AG04450 (cell line): Measurements from ENCODE around the gene YOD1. TPM values are rescaled to one million over a fixed set of nuclear protein-coding genes. Genes with fewer than 3 reads are reported as not detected.
"Not testable (repeated sequence)": the region's sequence is repeated elsewhere in the genome, so short reads cannot be mapped to it uniquely, and the experiment has no call there.

Experiments used
- CTCF ChIA-PET: fragments of 300-600, 350-600 bp; formaldehyde crosslinking; extraction: SDS; loops from one replicate; lab custom pipeline; 2022; ENCODE audit warnings: antibody characterized with exemption, inconsistent platforms; lab: Charles Lee
- POLR2A ChIA-PET: fragments of 350-600 bp; formaldehyde crosslinking; extraction: SDS; loops from one replicate; lab custom pipeline; 2021; ENCODE audit warnings: antibody characterized with exemption, inconsistent platforms; lab: Yijun Ruan, JAX
- DNase-seq: peaks from one replicate; pipeline ENCODE4 v3.0.0-alpha.2; 2011; ENCODE audit warnings: low read depth, low spot score
- H3K27ac ChIP-seq: one replicate; pipeline ENCODE4 v1.5.1; 2012; ENCODE audit warnings: low read depth, low read length, control low read depth
- H3K27me3 ChIP-seq: one replicate; pipeline ENCODE4 v1.6.0; 2012; ENCODE audit warnings: low read length; ENCODE audit not compliant: control insufficient read depth, insufficient read depth
- H3K4me3 ChIP-seq: 2 replicates; pipeline ENCODE4 v1.5.1; 2011; ENCODE audit warnings: mild to moderate bottlenecking, low read depth, low read length, control low read depth
- H3K9me3 ChIP-seq: 2 replicates; pipeline ENCODE4 v1.5.1; 2012; ENCODE audit warnings: low read length; ENCODE audit not compliant: control insufficient read depth, insufficient read depth
- CTCF ChIP-seq: IDR thresholded peaks from 2 replicates; pipeline ENCODE4 v1.5.1; 2011; ENCODE audit warnings: low read depth, low read length, control low read depth, inconsistent platforms
- polyA plus RNA-seq: library from polyadenylated mRNA; depleted of rRNA; stranded (reverse); fragments of >200 nt; gene quantifications from 2 replicates; pipeline ENCODE4 v1.2.3, GENCODE V29; 2011

The YOD1 gene
- polyA plus RNA-seq, 1 experiment, result 3.2 TPM

GRCh38 chr1:207049054-207049453 lies 2.0 kb downstream of the YOD1 start:
- POLR2A ChIA-PET, result no interaction called here
- TF ChIP-seq CTCF, result no peak
- DNase-seq, result no peak

GRCh38 chr1:207048041-207048440 lies 3.0 kb downstream of the YOD1 start:
- Histone ChIP-seq H3K27me3 (peaks cover 1% of the 10 kb centered on the region), H3K9me3 (peaks cover 5% of the 10 kb centered on the region; the same call in 1 of the 2 replicates), H3K27ac (no peak overlapping the region), H3K4me3 (no peak overlapping the region)
- DNase-seq, result no peak
- ChIA-PET POLR2A (no interaction called here), CTCF (interaction anchor here (1.0 to 1.8 kb wide), 5 partner anchors 22 to 357 kb away, joined by 3 to 5 read pairs (median 3); no protein-coding TSS in a partner anchor)
- TF ChIP-seq CTCF, result no peak

More at GRCh38 chr1:207049054-207049453, 2.0 kb downstream of the YOD1 start:
- Histone ChIP-seq H3K27me3 (peaks cover 7% of the 10 kb centered on the region), H3K9me3 (peaks cover 8% of the 10 kb centered on the region; the same call in 1 of the 2 replicates), H3K4me3 (no peak overlapping the region), H3K27ac (no peak overlapping the region)
- CTCF ChIA-PET, result interaction anchor here (0.6 to 2.0 kb wide), 10 partner anchors 9 to 1383 kb away, joined by 3 to 20 read pairs (median 4); partner anchors contain the start of gene C1orf116

- H3K9me3 ChIP-seq, result peaks cover 3% of the 10 kb centered on the region; the same call in 1 of the 2 replicates
- ChIA-PET CTCF (interaction anchor here (1.0 to 1.8 kb wide), 5 partner anchors 21 to 357 kb away, joined by 3 to 5 read pairs (median 3); no protein-coding TSS in a partner anchor), POLR2A (no interaction called here)
- no peak overlapping the region for H3K4me3 ChIP-seq
- DNase-seq, result no peak
- H3K27ac ChIP-seq, result no peak overlapping the region
- TF ChIP-seq CTCF, result no peak
- no peaks in the 10 kb centered on the region for H3K27me3 ChIP-seq
Observed at GRCh38 chr1:207047505-207047904, 3.5 kb downstream of the YOD1 start.

- CTCF ChIA-PET, result interaction anchor here (0.8 to 0.9 kb wide), 2 partner anchors 33 to 40 kb away, joined by 3 read pairs; no protein-coding TSS in a partner anchor
- Histone ChIP-seq H3K27me3 (no peaks in the 10 kb centered on the region), H3K4me3 (no peak overlapping the region), H3K9me3 (no peaks in the 10 kb centered on the region; the same call in 1 of the 2 replicates), H3K27ac (no peak overlapping the region)
- no peak for TF ChIP-seq CTCF
- no peak for DNase-seq
- POLR2A ChIA-PET, result interaction anchor here (0.5 kb wide), 1 partner anchor 34 kb away, joined by 3 read pairs; no protein-coding TSS in a partner anchor
Observed at GRCh38 chr1:207045453-207045852, 5.6 kb downstream of the YOD1 start.

DNA sequence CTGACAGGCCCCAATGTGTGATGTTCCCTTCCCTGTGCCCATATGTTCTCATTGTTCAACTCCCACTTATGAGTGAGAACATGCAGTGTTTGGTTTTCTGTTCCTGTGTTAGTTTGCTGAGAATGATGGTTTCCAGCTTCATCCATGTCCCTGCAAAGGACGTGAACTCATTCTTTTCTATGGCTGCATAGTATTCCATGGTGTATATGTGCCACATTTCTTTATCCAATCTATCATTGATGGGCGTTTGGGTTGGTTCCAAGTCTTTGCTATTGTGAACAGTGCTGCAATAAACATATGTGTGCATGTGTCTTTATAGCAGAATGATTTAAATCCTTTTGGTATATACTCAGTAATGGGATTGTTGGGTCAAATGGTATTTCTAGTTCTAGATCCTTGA lies 9.6 kb downstream of the YOD1 start:
- POLR2A ChIA-PET, H3K27ac ChIP-seq: not testable (repeated sequence)
- CTCF ChIA-PET, result interaction anchor here (1.9 kb wide), 1 partner anchor 8 kb away, joined by 10 read pairs; no protein-coding TSS in a partner anchor

More for the DNA sequence above, 9.6 kb downstream of the YOD1 start:
- H3K9me3 ChIP-seq, H3K4me3 ChIP-seq, H3K27me3 ChIP-seq, DNase-seq: not testable (repeated sequence)
